ENCODE results near the gene TXNDC12. TPM values are rescaled to one million over a fixed set of nuclear protein-coding genes. Genes with fewer than 3 reads are reported as not detected.
"Not testable (repeated sequence)": the region's sequence is repeated elsewhere in the genome, so short reads cannot be mapped to it uniquely, and the experiment has no call there.

TXNDC12 gene
- total RNA-seq, 1 donor from 2014 or later, result 24.6 TPM

- DNase-seq (ENCODE audit: low read depth in 2 of 2), result not testable (repeated sequence)
Observed at GRCh38 chr1:52049337-52049736, 5.7 kb downstream of the TXNDC12 start.

GRCh38 chr1:52045666-52046195 is 9.3 kb downstream of the TXNDC12 start:
- not testable (repeated sequence) for DNase-seq (ENCODE audit: low read depth in 2 of 2)

DNA sequence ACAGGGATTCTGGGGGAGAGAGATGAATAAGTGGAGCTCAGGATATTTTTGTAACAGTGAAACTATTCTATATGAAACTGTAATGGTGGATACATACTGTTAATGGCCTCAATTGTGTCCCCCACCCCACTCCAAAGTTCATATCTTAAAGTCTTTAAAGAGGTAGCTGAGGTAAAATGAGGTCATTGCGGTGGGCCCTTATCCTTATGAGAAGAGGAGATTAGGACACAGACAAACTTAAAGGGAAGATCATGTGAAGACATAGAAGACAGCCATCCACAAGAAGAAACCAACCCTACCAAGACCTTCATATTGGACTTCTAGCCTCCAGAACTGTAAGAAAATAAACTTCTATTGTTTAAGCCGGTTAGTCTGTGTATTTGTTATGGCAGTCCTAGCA is 9.8 kb downstream of the TXNDC12 start:
- DNase-seq (ENCODE audit: low read depth in 2 of 2), result no peak

DNA sequence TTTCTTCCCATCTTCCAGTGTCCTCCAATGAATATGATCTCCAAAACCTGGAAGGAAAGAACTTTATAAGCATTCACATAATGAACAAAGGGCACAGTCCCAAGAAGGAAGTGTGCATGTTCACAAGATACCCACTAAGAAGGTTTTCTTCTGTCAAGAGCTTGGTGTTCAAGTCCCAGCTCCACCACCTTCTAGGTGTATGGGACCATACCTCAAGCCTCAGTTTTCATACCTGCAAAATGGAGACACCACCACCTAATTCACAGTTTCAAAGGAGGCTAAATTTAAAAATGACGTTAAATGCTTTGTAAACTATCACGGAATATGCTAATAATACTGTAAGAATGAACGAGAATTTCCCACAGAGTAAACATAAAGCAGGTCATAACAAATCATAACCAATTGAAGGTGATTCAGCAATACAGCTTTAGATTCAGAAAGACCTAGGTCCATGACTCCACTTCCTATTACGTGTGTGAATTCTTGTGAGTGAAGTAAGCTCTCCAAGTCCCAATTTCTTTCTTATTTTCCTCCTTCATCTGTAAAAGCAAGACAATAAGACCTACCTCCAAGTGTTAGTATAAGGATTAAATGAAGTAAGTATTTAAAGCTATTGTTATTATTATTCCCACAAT is 13.3 kb downstream of the TXNDC12 start:
- DNase-seq (ENCODE audit: low read depth in 2 of 2), result peak in 1 of 2 donors; percentile 81

- no peak for DNase-seq (ENCODE audit: low read depth in 2 of 2)
Observed at GRCh38 chr1:52037909-52038308, 17.1 kb downstream of the TXNDC12 start.

DNA sequence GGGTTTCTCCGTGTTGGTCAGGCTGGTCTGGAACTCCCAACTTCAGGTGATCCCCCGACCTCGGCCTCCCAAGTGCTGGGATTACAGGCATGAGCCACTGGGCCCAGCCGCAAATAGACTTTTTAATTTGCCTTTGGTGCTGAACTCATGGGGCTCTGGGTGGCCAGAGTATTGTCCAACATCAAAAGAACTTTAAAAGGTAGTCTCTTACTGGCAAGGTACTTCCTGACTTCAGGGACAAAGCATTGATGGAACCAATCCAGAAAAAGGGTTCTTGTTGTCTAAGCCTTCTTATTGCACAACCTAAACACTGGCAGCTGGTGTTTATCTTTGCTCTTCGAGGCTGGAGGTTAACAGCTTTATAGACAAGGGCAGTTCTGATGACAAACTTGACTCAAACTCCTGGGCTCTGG is 17.6 kb downstream of the TXNDC12 start:
- DNase-seq (ENCODE audit: low read depth in 2 of 2), result no peak

GRCh38 chr1:52034050-52034384 is 21.0 kb downstream of the TXNDC12 start:
- no peak for DNase-seq (ENCODE audit: low read depth in 2 of 2)

- DNase-seq (ENCODE audit: low read depth in 2 of 2), result peak; percentile 91 to 95
Observed at GRCh38 chr1:52033190-52034049, 21.6 kb downstream of the TXNDC12 start, which contains the start of gene KTI12. Gene KTI12 (minus strand): TSS chr1:52033810. CDS start chr1:52033761, 49 bp downstream.

DNA sequence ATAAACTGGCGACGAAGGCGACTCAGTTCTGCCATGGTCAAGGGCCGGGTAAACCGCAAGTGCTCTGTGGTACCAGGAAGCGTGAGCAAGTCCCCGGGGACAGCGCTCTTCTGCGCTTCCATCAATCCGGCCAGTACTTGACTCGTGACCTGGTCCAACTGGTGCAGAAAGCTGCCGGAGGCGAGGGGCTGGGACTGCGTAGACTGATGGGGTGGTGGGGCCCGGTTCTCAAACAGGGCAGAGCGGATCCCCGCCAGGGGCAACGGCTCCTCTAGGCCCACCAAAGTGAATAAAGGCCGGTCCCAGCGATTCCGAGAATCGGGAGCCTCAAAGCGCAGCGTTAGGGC is 22.2 kb downstream of the TXNDC12 start:
- peak; percentile 59 to 75 for DNase-seq (ENCODE audit: low read depth in 2 of 2)

GRCh38 chr1:52032124-52032784 is 22.7 kb downstream of the TXNDC12 start:
- no peak for DNase-seq (ENCODE audit: low read depth in 2 of 2)

DNA sequence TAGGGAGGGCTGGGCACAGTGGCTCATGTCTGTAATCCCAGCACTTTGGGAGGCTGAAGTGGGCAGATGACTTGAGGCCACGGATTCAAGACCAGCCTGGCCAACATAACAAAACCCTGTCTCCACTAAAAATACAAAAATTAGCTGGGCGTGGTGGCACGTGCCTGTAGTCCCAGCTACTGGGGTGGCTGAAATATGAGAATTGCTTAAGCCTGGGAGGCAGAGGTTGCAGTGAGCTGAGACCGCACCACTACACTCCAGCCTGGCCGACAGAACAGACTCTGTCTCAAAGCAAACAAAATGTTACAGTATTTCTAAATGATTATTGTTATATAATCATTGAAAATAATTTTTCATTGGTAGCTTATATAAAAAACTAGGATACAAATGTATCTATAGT is 26.2 kb downstream of the TXNDC12 start:
- DNase-seq (ENCODE audit: low read depth in 2 of 2), result not testable (repeated sequence)

- DNase-seq (ENCODE audit: low read depth in 2 of 2), result no peak
Observed at GRCh38 chr1:52028328-52028727, 26.7 kb downstream of the TXNDC12 start.

DNA sequence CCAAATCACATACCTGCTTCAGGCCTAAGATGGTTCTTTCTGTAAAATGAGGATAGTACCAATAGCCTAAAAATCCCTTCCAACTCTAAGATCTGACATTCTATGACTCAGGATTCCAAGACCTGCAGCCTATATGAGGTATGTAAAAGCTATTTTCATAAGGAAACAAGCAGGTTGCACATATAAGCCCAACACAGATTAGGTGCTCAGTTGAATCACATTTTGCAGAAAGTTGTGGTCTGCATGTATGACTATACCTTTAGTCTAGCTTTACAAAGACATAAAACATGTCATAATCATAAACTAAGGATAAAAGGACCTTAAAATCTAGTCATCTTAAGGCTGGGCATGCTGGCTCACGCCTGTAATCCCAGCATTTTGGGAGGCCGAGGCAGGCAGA is 28.7 kb downstream of the TXNDC12 start:
- DNase-seq (ENCODE audit: low read depth in 2 of 2), result no peak

- DNase-seq (ENCODE audit: low read depth in 2 of 2), result peak; percentile 33 to 83
Observed at GRCh38 chr1:52022133-52022532, 32.9 kb downstream of the TXNDC12 start.

- DNase-seq (ENCODE audit: low read depth in 2 of 2), result no peak
Observed at GRCh38 chr1:52008071-52008809, 46.8 kb downstream of the TXNDC12 start.

- no peak for DNase-seq (ENCODE audit: low read depth in 2 of 2)
Observed at GRCh38 chr1:52007215-52008002, 47.6 kb downstream of the TXNDC12 start.

GRCh38 chr1:52006081-52006553 is 48.9 kb downstream of the TXNDC12 start:
- DNase-seq (ENCODE audit: low read depth in 2 of 2), result not testable (repeated sequence)

DNA sequence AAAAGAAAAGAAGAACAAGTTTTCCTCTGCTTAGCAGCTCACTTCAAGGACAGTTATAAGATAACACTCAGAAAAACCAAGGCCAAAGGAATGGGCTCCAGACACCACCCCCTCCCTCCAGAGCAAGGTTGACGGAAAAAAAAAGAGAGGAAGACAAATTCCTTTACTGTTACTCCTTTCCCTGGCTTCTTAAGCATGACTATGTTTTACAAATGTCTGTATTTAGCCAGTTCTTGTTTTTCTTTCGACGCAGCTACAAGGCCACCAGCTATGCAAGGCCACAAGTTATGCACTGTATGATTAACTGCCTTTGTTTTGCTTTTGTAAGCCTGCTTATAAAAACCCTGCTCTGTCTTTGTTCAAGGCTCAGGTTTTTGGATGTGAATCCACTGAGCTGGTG is 49.4 kb downstream of the TXNDC12 start:
- peak in 1 of 2 donors; percentile 3 for DNase-seq (ENCODE audit: low read depth in 2 of 2)

DNA sequence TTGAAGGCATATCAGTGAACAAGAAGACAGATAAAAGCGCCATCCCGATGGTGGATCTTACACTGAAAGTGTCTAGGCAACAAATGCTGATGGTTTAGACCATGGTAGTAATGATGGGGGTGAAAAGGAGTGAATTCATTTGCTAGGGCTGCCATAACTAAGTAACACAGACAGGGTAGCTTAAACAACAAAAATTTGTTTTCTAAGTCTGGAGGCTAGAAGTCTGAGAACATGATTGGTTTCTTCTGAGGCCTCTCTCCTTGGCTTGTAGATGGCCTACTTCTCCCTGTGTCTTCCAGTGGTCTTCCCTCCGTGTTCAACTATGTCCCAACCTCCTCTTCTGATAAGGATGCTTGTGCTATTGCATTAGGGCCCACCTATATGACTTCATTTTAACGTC is 51.1 kb downstream of the TXNDC12 start:
- DNase-seq (ENCODE audit: low read depth in 2 of 2), result no peak
